Heart left ventricle (tissue), 16 donors: ENCODE data around the gene SMIM31. TPM values are rescaled to one million over a fixed set of nuclear protein-coding genes. Genes with fewer than 3 reads are reported as not detected.

ENCODE experiments used
- ATAC-seq, 4 donors: fragments of 200-7000 bp; cut with Tn5 transposase; one replicate each; pipeline ENCODE4 v1.9.1; 2020 to 2022; ENCODE audit warnings: moderate library complexity in 4 of 4, mild to moderate bottlenecking in 3 of 4, moderate number of reproducible peaks in 1 of 4
- DNase-seq, 5 donors: peaks; one replicate each; pipeline ENCODE4 v3.0.0-alpha.2; 2020
- H3K27ac ChIP-seq, 12 donors: fragments of 200-600 bp; sonication (generic) in 4 of 12; one replicate each; pipeline versions ENCODE4 v1.5.0 to v1.8.0; 2016 to 2022; ENCODE audit warnings: mild to moderate bottlenecking in 2 of 12
- H3K27me3 ChIP-seq, 9 donors: fragments of 200-600 bp; sonication (generic) in 2 of 9; one replicate each; pipeline versions ENCODE4 v1.5.1 to v1.8.0; 2016 to 2022; ENCODE audit warnings: mild to moderate bottlenecking in 3 of 9
- H3K36me3 ChIP-seq, 9 donors: fragments of 200-600 bp; sonication (generic) in 2 of 9; one replicate each; pipeline versions ENCODE4 v1.5.0 to v1.8.0; 2018 to 2022; ENCODE audit warnings: mild to moderate bottlenecking in 2 of 9
- H3K4me1 ChIP-seq, 12 donors: fragments of 200-600 bp; sonication (generic) in 4 of 12; one replicate each; pipeline versions ENCODE4 v1.5.0 to v1.8.0; 2016 to 2022; ENCODE audit warnings: mild to moderate bottlenecking in 3 of 12
- H3K4me3 ChIP-seq, 12 donors: fragments of 200-600 bp; sonication (generic) in 4 of 12; one replicate each; pipeline versions ENCODE4 v1.5.0 to v1.8.0; 2017 to 2022; ENCODE audit warnings: mild to moderate bottlenecking in 9 of 12, moderate library complexity in 4 of 12
- H3K9me3 ChIP-seq, 12 donors: fragments of 200-600 bp; sonication (generic) in 4 of 12; one replicate each; pipeline versions ENCODE4 v1.5.0 to v1.8.0; 2016 to 2022; ENCODE audit warnings: mild to moderate bottlenecking in 1 of 12
- CTCF ChIP-seq, 12 donors: fragments of 200-600 bp; sonication (generic) in 4 of 12; IDR thresholded peaks; one replicate each; pipeline versions ENCODE4 v1.5.0 to v1.8.0; 2018 to 2022; ENCODE audit warnings: antibody characterized with exemption in 12 of 12, mild to moderate bottlenecking in 5 of 12
- POLR2A ChIP-seq, 2 donors: fragments of 450-650 bp; IDR thresholded peaks; one replicate each; pipeline ENCODE4 v1.6.1; 2017; ENCODE audit warnings: antibody characterized with exemption in 2 of 2, mild to moderate bottlenecking in 2 of 2, moderate library complexity in 2 of 2
- WGBS, 4 donors: extraction: QIAGEN DNeasy Blood & Tissue Kit in 2 of 4; methylation state at CpG; one replicate each; pipeline versions ENCODE4 v1.1.5 to v1.1.7; 2013 to 2018; 5-methylcytosine and 5-hydroxymethylcytosine counted together
- intact Hi-C, 10 donors: fragments of 100-400 bp; cut with DNase I; formaldehyde crosslinking; loops; one replicate each; pipeline versions ENCODE4 v1.11.1 to v1.14.2; 2022
- polyA plus RNA-seq, 2 donors: library from polyadenylated mRNA; stranded (reverse); fragments of 200-250 nt; gene quantifications; one replicate each; pipeline ENCODE4 v1.2.3, GENCODE V29; 2013
- total RNA-seq, 9 donors: library from RNA; depleted of rRNA in 2 of 9; stranded (reverse); fragments of >200 nt in 2 of 9; fragmentation: NEBNext Ultra II Directional in 3 of 9; extraction: Animal tissue kit (Norgen Biotek cat#: 25700) in 3 of 9; gene quantifications; one replicate each; pipeline versions ENCODE4 v1.1.0 to v1.2.4, GENCODE V29; 2016 to 2023
- donor health status: ischemic (EF 13 %, LVEDD 7.1; RV severe dilation, severe dysfunction).
- donor health status: healthy with polysubstance abuse.
- donor health status: DM: no; HTN: yes; CAD: no.
- donor health status: DM: no; HTN: no; CAD: no.
- donor health status: ischemic (EF 25% LVEDD 6.9; RV normal size, moderate dysfunction).
- donor health status: ischemic (EF 25% LVEDD 5.7; RV mildly dilated, moderate dysfunction).
- donor health status: healthy.
- donor health status: DM: yes; HTN: yes; CAD: no.
- donor health status: ischemic (EF 35%, LVEDD 5.7; RV mildly dilated, moderate dysfunction).
- donor health status: nonischemic (EF 11% LVEDD 7.7; RV severe dilation, severe dysfunction).
- donor health status: DM: yes; HTN: yes; CAD: no.
- donor health status: PGD.
- donor health status: ischemic (EF 29% LVEDD 5.4; RV normal size, mild dysfunction).
- donor health status: nonischemic (EF 23%, LVEDD 6.1; RV moderate dilation, normal function).

The SMIM31 gene
- total and polyA plus RNA-seq, 11 donors: not detected

GRCh38 chr4:164779811-164780216, 25.9 kb downstream of the SMIM31 start:
- ATAC-seq (no peak), DNase-seq (no peak)
- no peaks in the 10 kb centered on the region for H3K9me3 ChIP-seq
- H3K27me3 ChIP-seq: no peaks in the 10 kb centered on the region
- H3K36me3 ChIP-seq: no peaks in the 10 kb centered on the region
- no peaks in the 10 kb centered on the region for H3K4me1 ChIP-seq
- intact Hi-C loops: loop anchor here in 5 of 10 donors (5.0 to 10.0 kb wide), 2 partner anchors 315 to 317 kb away; no protein-coding TSS in a partner anchor
- no peak overlapping the region for H3K4me3 ChIP-seq
- H3K27ac ChIP-seq: no peak overlapping the region
- 51 to 55% (median 54%) methylated on average over 7 of the region's 7 CpGs for WGBS, 4 donors
- TF ChIP-seq POLR2A (IDR thresholded peaks at IDR 0.05) (no peak), CTCF (IDR thresholded peaks at IDR 0.05) (peak; percentile 35 to 68 (median 52))

- H3K27me3 ChIP-seq: no peaks in the 10 kb centered on the region
- ATAC-seq (no peak), DNase-seq (no peak)
- WGBS, 4 donors: 88 to 97% (median 91%) methylated on average over 3 of the region's 3 CpGs
- H3K4me1 ChIP-seq: no peaks in the 10 kb centered on the region
- no peaks in the 10 kb centered on the region for H3K36me3 ChIP-seq
- intact Hi-C loops: loop anchor here in 2 of 10 donors (10.0 kb wide), 1 partner anchor 314 kb away; no protein-coding TSS in a partner anchor
- no peak overlapping the region for H3K27ac ChIP-seq
- no peaks in the 10 kb centered on the region for H3K9me3 ChIP-seq
- no peak overlapping the region for H3K4me3 ChIP-seq
- TF ChIP-seq POLR2A (IDR thresholded peaks at IDR 0.05): no peak
- no peak for TF ChIP-seq CTCF (IDR thresholded peaks at IDR 0.05)
Observed at GRCh38 chr4:164780839-164781238, 26.9 kb downstream of the SMIM31 start.

DNA sequence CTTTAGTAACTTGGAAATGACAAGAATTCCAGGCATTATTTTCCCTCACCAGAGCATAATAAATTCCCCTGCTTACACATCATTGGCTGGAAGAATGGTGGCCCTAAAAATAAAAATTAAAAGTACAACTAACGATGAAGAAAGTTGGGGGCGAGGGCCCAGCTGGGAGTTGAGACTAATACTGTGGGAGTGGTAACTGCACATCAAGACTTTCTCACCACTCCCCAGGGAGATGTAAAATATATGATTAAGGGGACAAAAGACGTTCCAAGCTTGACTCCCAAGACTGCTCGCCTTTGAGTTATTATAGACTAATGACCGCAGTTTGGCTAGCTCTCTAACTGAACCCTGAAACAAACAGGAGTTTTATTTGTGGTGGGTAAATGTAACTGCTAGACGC, 30.0 kb downstream of the SMIM31 start:
- TF ChIP-seq POLR2A (IDR thresholded peaks at IDR 0.05): no peak
- no peak for TF ChIP-seq CTCF (IDR thresholded peaks at IDR 0.05)
- 59 to 65% (median 60%) methylated on average over 6 of the region's 6 CpGs for WGBS, 4 donors
- intact Hi-C loops: loop anchor here in 2 of 10 donors (10.0 kb wide), 1 partner anchor 311 kb away; no protein-coding TSS in a partner anchor

GRCh38 chr4:164789047-164789446, 35.1 kb downstream of the SMIM31 start:
- ATAC-seq (no peak), DNase-seq (no peak)
- Histone ChIP-seq H3K4me3 (no peak overlapping the region), H3K27me3 (no peaks in the 10 kb centered on the region), H3K4me1 (no peaks in the 10 kb centered on the region), H3K27ac (no peak overlapping the region), H3K36me3 (no peaks in the 10 kb centered on the region), H3K9me3 (peaks cover 0 to 8% (median 0%) of the 10 kb centered on the region in 12 donors)
- WGBS, 4 donors: 75 to 87% (median 82%) methylated on average over 1 of the region's 1 CpG
- TF ChIP-seq CTCF (IDR thresholded peaks at IDR 0.05): no peak
- no peak for TF ChIP-seq POLR2A (IDR thresholded peaks at IDR 0.05)
- intact Hi-C loops: loop anchor here in 2 of 10 donors (10.0 kb wide), 1 partner anchor 306 kb away; no protein-coding TSS in a partner anchor

More for the DNA sequence above, 30.0 kb downstream of the SMIM31 start:
- no peaks in the 10 kb centered on the region for H3K4me1 ChIP-seq
- H3K9me3 ChIP-seq: no peaks in the 10 kb centered on the region
- no peak overlapping the region for H3K27ac ChIP-seq
- DNase-seq (no peak), ATAC-seq (no peak)
- H3K36me3 ChIP-seq: no peaks in the 10 kb centered on the region
- H3K4me3 ChIP-seq: no peak overlapping the region
- H3K27me3 ChIP-seq: no peaks in the 10 kb centered on the region
